Lower lobe of right lung (tissue), 2 donors: ENCODE results near the gene KDM6A. TPM values are rescaled to one million over a fixed set of nuclear protein-coding genes. Genes with fewer than 3 reads are reported as not detected.

Experiments
- ATAC-seq, 2 donors: fragments of 200-7000 bp; cut with Tn5 transposase; one replicate each; pipeline ENCODE4 v1.9.1; 2020 to 2022; ENCODE audit warnings: mild to moderate bottlenecking in 2 of 2, moderate library complexity in 2 of 2
- DNase-seq: peaks from one replicate; pipeline ENCODE4 v3.0.0-alpha.2; 2020
- H3K27ac ChIP-seq: fragments of 200-600 bp; one replicate; pipeline ENCODE4 v1.8.0; 2022
- H3K27me3 ChIP-seq: fragments of 200-600 bp; one replicate; pipeline ENCODE4 v1.8.0; 2022; ENCODE audit warnings: low read depth
- H3K36me3 ChIP-seq: fragments of 200-600 bp; one replicate; pipeline ENCODE4 v1.8.0; 2022; ENCODE audit warnings: mild to moderate bottlenecking
- H3K4me1 ChIP-seq: fragments of 200-600 bp; one replicate; pipeline ENCODE4 v1.8.0; 2022
- H3K4me3 ChIP-seq: fragments of 200-600 bp; one replicate; pipeline ENCODE4 v1.8.0; 2022; ENCODE audit warnings: mild to moderate bottlenecking
- H3K9me3 ChIP-seq: fragments of 200-600 bp; one replicate; pipeline ENCODE4 v1.8.0; 2022
- intact Hi-C: fragments of 100-400 bp; cut with DNase I; formaldehyde crosslinking; loops from one replicate; pipeline ENCODE4 v1.11.0; 2022
- total RNA-seq: library from RNA; stranded (reverse); fragmentation: NEBNext Ultra II Directional; extraction: Animal tissue kit (Norgen Biotek cat#: 25700); gene quantifications from one replicate; pipeline ENCODE4 v1.2.1, GENCODE V29; 2021
- TF ChIP-seq, protein P1 (sequence below): fragments of 200-600 bp; IDR thresholded peaks from one replicate; pipeline ENCODE4 v1.8.0; 2022; ENCODE audit warnings: antibody characterized with exemption, mild to moderate bottlenecking
- donor health status: DM: no; HTN: yes; CAD: no; lungs with severe emphysema.

The KDM6A gene
- total RNA-seq, 1 donor from 2014 or later, result 27.0 TPM

DNA sequence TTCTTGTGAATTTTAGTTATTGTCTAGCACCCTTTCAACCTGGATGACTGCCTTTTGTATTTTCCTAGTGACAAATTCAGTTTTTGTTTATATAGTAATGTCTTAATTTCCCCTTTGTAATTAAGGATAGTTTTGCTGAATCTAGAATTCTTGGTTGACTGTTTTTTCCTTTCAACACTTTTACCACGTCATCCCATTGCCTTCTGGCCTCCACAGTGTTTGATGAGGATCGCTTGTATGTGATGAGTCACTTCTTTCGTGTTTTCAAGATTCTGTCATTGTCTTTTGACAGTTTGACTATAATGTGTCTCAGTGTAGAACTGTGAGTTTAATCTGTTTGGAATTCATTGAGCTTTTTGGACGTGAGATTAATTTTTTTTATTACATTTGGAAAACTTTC lies 30.1 kb downstream of the KDM6A start:
- TF ChIP-seq, protein P1, sequence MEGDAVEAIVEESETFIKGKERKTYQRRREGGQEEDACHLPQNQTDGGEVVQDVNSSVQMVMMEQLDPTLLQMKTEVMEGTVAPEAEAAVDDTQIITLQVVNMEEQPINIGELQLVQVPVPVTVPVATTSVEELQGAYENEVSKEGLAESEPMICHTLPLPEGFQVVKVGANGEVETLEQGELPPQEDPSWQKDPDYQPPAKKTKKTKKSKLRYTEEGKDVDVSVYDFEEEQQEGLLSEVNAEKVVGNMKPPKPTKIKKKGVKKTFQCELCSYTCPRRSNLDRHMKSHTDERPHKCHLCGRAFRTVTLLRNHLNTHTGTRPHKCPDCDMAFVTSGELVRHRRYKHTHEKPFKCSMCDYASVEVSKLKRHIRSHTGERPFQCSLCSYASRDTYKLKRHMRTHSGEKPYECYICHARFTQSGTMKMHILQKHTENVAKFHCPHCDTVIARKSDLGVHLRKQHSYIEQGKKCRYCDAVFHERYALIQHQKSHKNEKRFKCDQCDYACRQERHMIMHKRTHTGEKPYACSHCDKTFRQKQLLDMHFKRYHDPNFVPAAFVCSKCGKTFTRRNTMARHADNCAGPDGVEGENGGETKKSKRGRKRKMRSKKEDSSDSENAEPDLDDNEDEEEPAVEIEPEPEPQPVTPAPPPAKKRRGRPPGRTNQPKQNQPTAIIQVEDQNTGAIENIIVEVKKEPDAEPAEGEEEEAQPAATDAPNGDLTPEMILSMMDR, result no peak
- H3K4me1 ChIP-seq, result peaks cover 30% of the 10 kb centered on the region
- H3K9me3 ChIP-seq, result peaks cover 4% of the 10 kb centered on the region
- no peak for ATAC-seq
- no peaks in the 10 kb centered on the region for H3K27me3 ChIP-seq
- H3K4me3 ChIP-seq, result no peak overlapping the region
- DNase-seq, result no peak
- no peak overlapping the region for H3K27ac ChIP-seq
- intact Hi-C loops, result no loop called here
- H3K36me3 ChIP-seq, result no peaks in the 10 kb centered on the region

DNA sequence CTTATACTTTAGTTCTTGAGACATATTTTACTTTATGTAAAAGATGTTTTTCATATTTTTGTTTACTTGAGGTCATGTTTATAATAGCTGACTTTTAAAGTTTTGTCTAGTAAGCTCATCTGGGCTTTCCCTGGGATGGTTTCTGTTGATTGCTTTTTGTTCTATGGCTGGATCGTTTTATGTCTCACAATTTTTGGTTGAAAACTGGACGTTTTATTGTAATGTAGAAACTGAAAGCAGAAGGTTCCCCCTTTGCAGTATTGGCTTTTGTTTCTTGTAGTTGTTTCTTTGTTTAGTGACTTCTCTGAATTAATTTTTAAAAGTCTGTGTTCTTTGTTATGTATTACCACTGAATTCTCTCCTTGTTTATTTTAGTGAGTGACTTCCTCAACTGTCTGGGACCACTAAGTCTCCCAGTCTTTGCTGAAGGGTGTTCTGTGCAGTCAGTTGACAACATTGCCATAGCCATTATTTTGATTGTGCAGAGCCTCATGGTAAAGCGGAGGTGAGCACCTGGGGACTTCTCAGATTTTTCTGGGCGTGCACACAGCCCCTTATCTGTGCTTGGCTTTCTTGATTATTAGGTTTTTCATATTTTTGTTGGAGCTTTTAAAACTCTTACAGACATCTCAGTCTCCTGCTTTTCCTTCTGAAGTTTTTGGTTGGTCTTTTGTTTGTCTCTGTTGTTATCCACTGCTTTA lies 31.0 kb downstream of the KDM6A start:
- TF ChIP-seq, protein P1, result no peak
- DNase-seq (no peak), ATAC-seq (no peak)
- Histone ChIP-seq H3K36me3 (no peaks in the 10 kb centered on the region), H3K9me3 (peaks cover 4% of the 10 kb centered on the region), H3K27me3 (no peaks in the 10 kb centered on the region), H3K4me3 (no peak overlapping the region), H3K27ac (no peak overlapping the region), H3K4me1 (peaks cover 30% of the 10 kb centered on the region)
- intact Hi-C loops, result no loop called here

DNA sequence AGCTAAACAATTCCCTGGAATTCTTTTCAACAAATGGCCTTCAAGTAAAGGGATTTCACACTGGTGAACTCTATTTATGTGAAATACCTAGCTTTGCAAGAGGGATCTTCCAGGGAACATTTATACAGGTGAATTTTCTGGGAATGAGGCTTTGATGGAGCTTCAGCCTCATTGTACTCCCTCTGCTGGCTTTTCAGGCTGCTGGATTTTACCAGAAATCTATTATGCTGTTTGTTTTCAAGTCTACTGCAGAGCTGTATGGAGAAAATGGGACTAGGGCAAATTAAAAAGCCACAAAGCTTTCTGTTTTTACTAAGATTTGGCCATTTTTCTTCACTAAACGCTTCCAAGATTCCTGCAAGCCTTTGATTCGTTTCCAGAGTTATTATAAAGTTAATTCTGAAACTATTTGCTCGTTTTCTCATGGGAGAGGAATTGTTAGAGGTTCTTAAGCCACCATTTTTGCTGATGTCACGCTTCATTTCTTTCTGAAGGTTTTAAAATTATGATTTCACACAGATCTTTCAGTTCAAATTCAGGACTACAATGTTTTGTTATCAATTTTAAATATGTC lies 31.6 kb downstream of the KDM6A start:
- TF ChIP-seq, protein P1, result no peak
- DNase-seq, result no peak
- H3K4me3 ChIP-seq, result no peak overlapping the region
- peaks cover 30% of the 10 kb centered on the region for H3K4me1 ChIP-seq
- H3K9me3 ChIP-seq, result peaks cover 4% of the 10 kb centered on the region
- no peaks in the 10 kb centered on the region for H3K27me3 ChIP-seq
- intact Hi-C loops, result no loop called here
- ATAC-seq, result no peak
- no peak overlapping the region for H3K27ac ChIP-seq
- no peaks in the 10 kb centered on the region for H3K36me3 ChIP-seq

DNA sequence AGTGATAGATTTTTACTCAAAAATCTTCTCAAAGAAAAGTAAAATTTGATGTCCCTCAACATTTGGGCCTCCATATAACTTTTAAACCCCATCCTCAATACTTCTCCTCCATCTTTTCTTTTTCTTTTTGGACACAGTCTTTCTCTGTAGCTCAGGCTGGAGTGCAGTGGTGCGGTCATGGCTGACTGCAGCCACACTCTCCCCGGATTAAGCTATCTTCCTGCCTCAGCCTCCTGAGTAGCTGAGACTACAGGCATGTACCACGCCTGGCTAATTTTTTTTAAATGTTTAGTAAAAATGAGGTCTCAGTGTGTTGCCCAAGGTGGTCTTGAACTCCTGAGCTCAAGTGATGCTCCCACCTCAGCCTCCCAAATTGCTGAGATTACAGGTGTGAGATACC lies 33.1 kb downstream of the KDM6A start:
- no peak for ATAC-seq
- H3K36me3 ChIP-seq, result no peaks in the 10 kb centered on the region
- H3K27me3 ChIP-seq, result no peaks in the 10 kb centered on the region
- H3K9me3 ChIP-seq, result peaks cover 4% of the 10 kb centered on the region
- intact Hi-C loops, result no loop called here
- no peak overlapping the region for H3K4me3 ChIP-seq
- H3K27ac ChIP-seq, result no peak overlapping the region
- no peak for DNase-seq
- TF ChIP-seq, protein P1, result no peak
- H3K4me1 ChIP-seq, result peaks cover 23% of the 10 kb centered on the region

DNA sequence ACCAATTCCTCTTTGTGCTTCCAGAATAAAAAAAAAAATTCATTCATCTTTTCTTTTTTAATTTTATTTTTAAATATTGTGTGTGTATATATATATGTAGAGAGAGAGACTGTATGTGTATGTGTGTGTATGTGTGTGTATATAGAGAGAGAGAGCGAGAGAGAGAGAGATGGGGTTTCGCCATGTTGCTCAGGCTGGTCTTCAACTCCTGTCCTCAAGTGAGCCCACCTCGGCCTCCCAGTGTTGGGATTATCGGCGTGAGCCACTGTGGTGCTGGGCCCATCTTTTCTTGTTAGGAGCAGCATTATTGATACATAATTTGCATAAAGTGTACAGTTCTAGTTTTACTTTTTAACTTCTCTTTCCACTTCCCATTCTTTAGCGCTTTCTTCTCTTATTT lies 33.6 kb downstream of the KDM6A start:
- intact Hi-C loops, result no loop called here

More for the DNA sequence above, 33.6 kb downstream of the KDM6A start:
- Histone ChIP-seq H3K4me3 (no peak overlapping the region), H3K27ac (no peak overlapping the region), H3K4me1 (peaks cover 21% of the 10 kb centered on the region), H3K9me3 (peaks cover 4% of the 10 kb centered on the region), H3K27me3 (no peaks in the 10 kb centered on the region), H3K36me3 (no peaks in the 10 kb centered on the region)
- ATAC-seq (no peak), DNase-seq (no peak)
- TF ChIP-seq, protein P1, result no peak
